Endothelial cell (in vitro differentiated cells): ENCODE data around the gene STAT2. TPM values are rescaled to one million over a fixed set of nuclear protein-coding genes. Genes with fewer than 3 reads are reported as not detected.
"Not testable (repeated sequence)": the region's sequence is repeated elsewhere in the genome, so short reads cannot be mapped to it uniquely, and the experiment has no call there.

ENCODE experiments used
- DNase-seq: peaks from one replicate; pipeline ENCODE4 v3.0.0; 2021; ENCODE audit warnings: low spot score
- H3K27ac Mint-ChIP-seq: one replicate; pipeline ENCODE4 v1.8.0; 2021; ENCODE audit warnings: mixed read lengths, inconsistent platforms; ENCODE audit not compliant: unreplicated experiment
- H3K27me3 Mint-ChIP-seq: one replicate; pipeline ENCODE4 v1.8.0; 2021; ENCODE audit warnings: mild to moderate bottlenecking, moderate library complexity, mixed read lengths, inconsistent platforms; ENCODE audit not compliant: unreplicated experiment
- H3K36me3 Mint-ChIP-seq: one replicate; pipeline ENCODE4 v1.8.0; 2021; ENCODE audit warnings: mild to moderate bottlenecking, low read depth, mixed read lengths, inconsistent platforms; ENCODE audit not compliant: unreplicated experiment
- H3K4me1 Mint-ChIP-seq: one replicate; pipeline ENCODE4 v1.8.0; 2021; ENCODE audit warnings: mild to moderate bottlenecking, mixed read lengths, inconsistent platforms; ENCODE audit not compliant: unreplicated experiment
- H3K4me3 Mint-ChIP-seq: one replicate; pipeline ENCODE4 v1.8.0; 2021; ENCODE audit warnings: mild to moderate bottlenecking, mixed read lengths, inconsistent platforms; ENCODE audit not compliant: unreplicated experiment
- H3K9me3 Mint-ChIP-seq: one replicate; pipeline ENCODE4 v1.8.0; 2021; ENCODE audit warnings: mixed read lengths, inconsistent platforms; ENCODE audit not compliant: unreplicated experiment
- CTCF ChIP-seq: fragments of 200-600 bp; sonication (generic); IDR thresholded peaks from one replicate; pipeline ENCODE4 v1.5.0; 2021; ENCODE audit warnings: antibody characterized with exemption; ENCODE audit not compliant: unreplicated experiment
- total RNA-seq: library from RNA; stranded (reverse); fragmentation: NEBNext Ultra II Directional; extraction: Animal tissue kit (Norgen Biotek cat#: 25700); gene quantifications from one replicate; pipeline ENCODE4 v1.2.1, GENCODE V29; 2021; ENCODE audit not compliant: unreplicated experiment

STAT2 gene
- total RNA-seq, 1 donor from 2014 or later, result 97.3 TPM

GRCh38 chr12:56324206-56324605 lies 35.7 kb downstream of the STAT2 start:
- no peak for DNase-seq
- Mint-ChIP-seq H3K27ac (no peak overlapping the region), H3K36me3 (peaks cover 24% of the 10 kb centered on the region), H3K4me1 (no peaks in the 10 kb centered on the region), H3K27me3 (peaks cover 7% of the 10 kb centered on the region), H3K4me3 (no peak overlapping the region), H3K9me3 (no peaks in the 10 kb centered on the region)
- no peak for TF ChIP-seq CTCF

- H3K9me3 Mint-ChIP-seq, H3K27me3 Mint-ChIP-seq, H3K4me3 Mint-ChIP-seq, DNase-seq, H3K27ac Mint-ChIP-seq, H3K4me1 Mint-ChIP-seq: not testable (repeated sequence)
- H3K36me3 Mint-ChIP-seq, result peaks cover 24% of the 10 kb centered on the region
These were observed 38.3 kb downstream of the STAT2 start for GRCh38 chr12:56321610-56322009.

- H3K36me3 Mint-ChIP-seq, result peaks cover 24% of the 10 kb centered on the region
- peaks cover 4% of the 10 kb centered on the region for H3K4me1 Mint-ChIP-seq
- H3K9me3 Mint-ChIP-seq, result no peaks in the 10 kb centered on the region
- H3K27ac Mint-ChIP-seq, result no peak overlapping the region
- peaks cover 7% of the 10 kb centered on the region for H3K27me3 Mint-ChIP-seq
- no peak overlapping the region for H3K4me3 Mint-ChIP-seq
- TF ChIP-seq CTCF, result no peak
- no peak for DNase-seq
These were observed 38.9 kb downstream of the STAT2 start for GRCh38 chr12:56321027-56321426.

GRCh38 chr12:56317675-56318074 lies 42.2 kb downstream of the STAT2 start:
- Mint-ChIP-seq H3K36me3 (peaks cover 5% of the 10 kb centered on the region), H3K27ac (peak overlapping the region; percentile 54), H3K9me3 (no peaks in the 10 kb centered on the region), H3K4me1 (peaks cover 4% of the 10 kb centered on the region), H3K27me3 (no peaks in the 10 kb centered on the region), H3K4me3 (peak overlapping the region; percentile 65)
- TF ChIP-seq CTCF, result no peak
- no peak for DNase-seq

- peaks cover 5% of the 10 kb centered on the region for H3K36me3 Mint-ChIP-seq
- H3K27me3 Mint-ChIP-seq, result no peaks in the 10 kb centered on the region
- TF ChIP-seq CTCF, result peak; percentile 35
- peak; percentile 95 for DNase-seq
- H3K4me3 Mint-ChIP-seq, result peak within 1 kb of the TSS; percentile 99
- peaks cover 4% of the 10 kb centered on the region for H3K4me1 Mint-ChIP-seq
- no peaks in the 10 kb centered on the region for H3K9me3 Mint-ChIP-seq
- H3K27ac Mint-ChIP-seq, result peak within 1 kb of the TSS; percentile 96
These were observed 44.1 kb downstream of the STAT2 start, which contains the start of gene CNPY2 for GRCh38 chr12:56315622-56316473. Gene CNPY2, minus strand, starts transcription at chr12:56315988. Its CDS starts 771 bp downstream, at chr12:56315217.
